Smooth muscle cell (in vitro differentiated cells): Measurements from ENCODE around the gene PCDH1. TPM values are rescaled to one million over a fixed set of nuclear protein-coding genes. Genes with fewer than 3 reads are reported as not detected.
A peak's percentile ranks its signal among the peaks of the same experiment; 100 is the strongest.

ENCODE experiments used
- DNase-seq: peaks from one replicate; lab custom pipeline; 2025; ENCODE audit not compliant: unreplicated experiment; lab: John Stamatoyannopoulos, UW
- H2AFZ ChIP-seq: fragments of 200-600 bp; sonication (generic); 2 replicates; pipeline ENCODE4 v1.6.0; 2016; ENCODE audit warnings: antibody characterized with exemption, low read depth, mild to moderate bottlenecking
- H3F3A ChIP-seq: fragments of 200-600 bp; sonication (generic); 2 replicates; pipeline ENCODE4 v1.6.0; 2017; ENCODE audit warnings: antibody characterized with exemption, low read depth
- H3K27ac ChIP-seq: fragments of 200-600 bp; sonication (generic); 2 replicates; pipeline ENCODE4 v1.5.1; 2016; ENCODE audit warnings: low read depth, mild to moderate bottlenecking
- H3K27me3 ChIP-seq: fragments of 200-600 bp; sonication (generic); 2 replicates; pipeline ENCODE4 v1.6.1; 2016; ENCODE audit warnings: low read depth, mild to moderate bottlenecking
- H3K36me3 ChIP-seq: fragments of 200-600 bp; sonication (generic); 2 replicates; pipeline ENCODE4 v1.5.1; 2016; ENCODE audit warnings: low read depth
- H3K4me1 ChIP-seq: fragments of 200-600 bp; sonication (generic); 2 replicates; pipeline ENCODE4 v1.5.1; 2016; ENCODE audit warnings: low read depth
- H3K4me2 ChIP-seq: fragments of 200-600 bp; sonication (generic); 2 replicates; pipeline ENCODE4 v1.6.0; 2016; ENCODE audit warnings: mild to moderate bottlenecking
- H3K4me3 ChIP-seq: fragments of 200-600 bp; sonication (generic); 2 replicates; pipeline ENCODE4 v1.5.1; 2016; ENCODE audit warnings: mild to moderate bottlenecking
- H3K79me2 ChIP-seq: fragments of 200-600 bp; sonication (generic); 2 replicates; pipeline ENCODE4 v1.6.0; 2016; ENCODE audit warnings: low read depth, mild to moderate bottlenecking
- H3K9ac ChIP-seq: fragments of 200-600 bp; sonication (generic); 2 replicates; pipeline ENCODE4 v1.6.0; 2016; ENCODE audit warnings: low read depth
- H3K9me3 ChIP-seq: fragments of 200-600 bp; sonication (generic); replicated peaks from 2 replicates; pipeline ENCODE4 v1.5.1; 2016; ENCODE audit warnings: low read depth
- H4K20me1 ChIP-seq: fragments of 200-600 bp; sonication (generic); 2 replicates; pipeline ENCODE4 v1.6.0; 2016; ENCODE audit warnings: low read depth
- WGBS: methylation state at CpG from one replicate; pipeline ENCODE4 v1.1.7; 2016; ENCODE audit warnings: low lambda C conversion rate; 5-methylcytosine and 5-hydroxymethylcytosine counted together
- polyA plus RNA-seq: library from polyadenylated mRNA; unstranded; fragments of >200 nt; fragmentation: Nextera tagmentation; extraction: Ambion mirVana; gene quantifications from 2 replicates; pipeline ENCODE4 v1.2.1, GENCODE V29; 2016
- total RNA-seq: library from RNA; depleted of rRNA; stranded (reverse); fragments of >200 nt; gene quantifications from 2 replicates; pipeline ENCODE4 v1.2.3, GENCODE V29; 2014
- TF ChIP-seq, protein P1 (sequence below): fragments of 200-600 bp; sonication (generic); IDR thresholded peaks from 2 replicates; pipeline ENCODE4 v1.5.1; 2017; ENCODE audit warnings: borderline replicate concordance, mild to moderate bottlenecking, antibody characterized with exemption; ENCODE audit not compliant: insufficient read depth, poor library complexity, severe bottlenecking

The PCDH1 gene
- total and polyA plus RNA-seq, 2 experiments from 2014 or later: 2.5 to 14.7 TPM

DNA sequence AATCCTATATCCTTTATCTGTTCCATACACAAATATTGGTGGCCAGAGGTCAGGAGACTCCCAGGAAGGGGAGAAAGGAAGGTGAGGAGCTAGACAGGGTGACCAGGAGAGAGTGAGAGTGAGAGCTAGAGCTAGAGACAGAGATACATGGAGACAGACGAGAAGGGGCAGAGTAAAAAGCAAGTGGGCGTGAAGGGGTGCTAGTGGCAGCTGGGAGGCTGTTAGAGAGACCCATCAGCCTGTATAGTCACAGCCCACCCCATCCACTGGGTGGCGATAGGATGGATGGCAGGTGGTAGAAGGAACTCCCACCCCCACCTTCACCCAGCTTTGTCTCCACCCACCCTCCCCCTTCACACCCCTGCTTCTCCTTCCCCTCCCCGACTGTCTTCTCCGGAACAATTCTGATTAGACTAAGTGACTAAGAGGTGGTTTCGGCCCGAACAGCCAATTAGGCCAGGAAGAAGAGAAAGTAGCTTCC, 32.8 kb downstream of the PCDH1 start:
- Histone ChIP-seq H2AFZ (no peak overlapping the region), H3K9me3 (no peaks in the 10 kb centered on the region), H3K4me1 (peaks cover 39% of the 10 kb centered on the region), H3K27ac (no peak overlapping the region), H3K27me3 (no peaks in the 10 kb centered on the region), H3K4me2 (no peak overlapping the region), H3K79me2 (no peaks in the 10 kb centered on the region), H3K36me3 (no peaks in the 10 kb centered on the region), H3F3A (peaks cover 7% of the 10 kb centered on the region), H3K4me3 (no peak overlapping the region), H4K20me1 (no peaks in the 10 kb centered on the region), H3K9ac (no peak overlapping the region)
- no peak for DNase-seq
- whole genome bisulfite sequencing: 36% methylated on average over 7 of the region's 7 CpGs
- TF ChIP-seq, protein P1, sequence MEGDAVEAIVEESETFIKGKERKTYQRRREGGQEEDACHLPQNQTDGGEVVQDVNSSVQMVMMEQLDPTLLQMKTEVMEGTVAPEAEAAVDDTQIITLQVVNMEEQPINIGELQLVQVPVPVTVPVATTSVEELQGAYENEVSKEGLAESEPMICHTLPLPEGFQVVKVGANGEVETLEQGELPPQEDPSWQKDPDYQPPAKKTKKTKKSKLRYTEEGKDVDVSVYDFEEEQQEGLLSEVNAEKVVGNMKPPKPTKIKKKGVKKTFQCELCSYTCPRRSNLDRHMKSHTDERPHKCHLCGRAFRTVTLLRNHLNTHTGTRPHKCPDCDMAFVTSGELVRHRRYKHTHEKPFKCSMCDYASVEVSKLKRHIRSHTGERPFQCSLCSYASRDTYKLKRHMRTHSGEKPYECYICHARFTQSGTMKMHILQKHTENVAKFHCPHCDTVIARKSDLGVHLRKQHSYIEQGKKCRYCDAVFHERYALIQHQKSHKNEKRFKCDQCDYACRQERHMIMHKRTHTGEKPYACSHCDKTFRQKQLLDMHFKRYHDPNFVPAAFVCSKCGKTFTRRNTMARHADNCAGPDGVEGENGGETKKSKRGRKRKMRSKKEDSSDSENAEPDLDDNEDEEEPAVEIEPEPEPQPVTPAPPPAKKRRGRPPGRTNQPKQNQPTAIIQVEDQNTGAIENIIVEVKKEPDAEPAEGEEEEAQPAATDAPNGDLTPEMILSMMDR: no peak

- Histone ChIP-seq H3K79me2 (no peaks in the 10 kb centered on the region), H3K9ac (no peak overlapping the region), H3K27me3 (no peaks in the 10 kb centered on the region), H3F3A (peaks cover 7% of the 10 kb centered on the region), H2AFZ (no peak overlapping the region), H3K27ac (no peak overlapping the region), H4K20me1 (no peaks in the 10 kb centered on the region), H3K36me3 (no peaks in the 10 kb centered on the region), H3K4me3 (no peak overlapping the region), H3K4me1 (peaks cover 39% of the 10 kb centered on the region), H3K4me2 (no peak overlapping the region), H3K9me3 (no peaks in the 10 kb centered on the region)
- TF ChIP-seq, protein P1: no peak
- no peak for DNase-seq
- WGBS: 89% methylated on average over 9 of the region's 9 CpGs
These were observed 33.7 kb downstream of the PCDH1 start for GRCh38 chr5:141844414-141845097.

DNA sequence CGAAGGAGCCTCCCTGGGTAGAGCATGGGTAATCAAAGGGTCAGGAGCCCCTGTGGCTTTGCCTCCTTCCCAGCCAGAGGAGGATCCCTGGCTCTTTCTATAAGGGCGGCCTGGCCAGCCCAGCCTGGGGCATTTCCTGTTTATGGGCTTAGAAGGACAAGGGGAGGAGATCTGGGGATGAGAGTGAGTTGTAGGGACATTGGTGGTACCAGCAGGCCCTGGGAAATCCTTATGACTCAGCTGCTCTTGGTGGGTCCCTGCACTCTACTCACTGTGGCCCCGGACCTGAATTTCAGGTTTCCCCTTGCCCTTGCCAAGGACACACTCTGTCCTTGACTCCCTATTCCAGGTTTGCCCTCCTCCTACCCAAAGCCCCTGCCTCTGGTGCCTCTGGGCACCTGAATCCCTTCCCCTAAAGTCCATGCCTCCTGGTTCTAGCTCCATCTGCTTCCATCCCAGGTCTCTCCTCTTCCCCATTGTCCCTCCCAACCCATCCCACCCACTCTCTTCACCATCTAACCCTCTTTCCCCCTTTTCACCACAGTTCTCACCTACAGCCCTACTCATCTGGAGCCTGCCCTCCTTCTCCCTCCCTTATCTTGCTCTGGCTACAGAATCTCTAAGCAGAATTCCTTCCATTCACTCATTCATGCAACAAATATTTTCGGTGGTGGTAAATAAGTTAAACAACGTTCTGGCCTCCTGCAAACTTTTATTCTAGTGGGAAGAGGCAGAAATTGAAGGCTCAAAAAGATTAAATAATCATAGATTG, 34.9 kb downstream of the PCDH1 start:
- Histone ChIP-seq H3K79me2 (no peaks in the 10 kb centered on the region), H3K27ac (peak overlapping the region; percentile 65), H3F3A (peaks cover 4% of the 10 kb centered on the region), H3K9me3 (no peaks in the 10 kb centered on the region), H3K27me3 (no peaks in the 10 kb centered on the region), H3K9ac (no peak overlapping the region), H3K4me1 (peaks cover 41% of the 10 kb centered on the region), H3K4me3 (no peak overlapping the region), H2AFZ (peak overlapping the region; percentile 13), H4K20me1 (no peaks in the 10 kb centered on the region), H3K36me3 (no peaks in the 10 kb centered on the region), H3K4me2 (peak overlapping the region; percentile 7)
- DNase-seq: no peak
- TF ChIP-seq, protein P1: no peak
- WGBS: 15% methylated on average over 5 of the region's 5 CpGs
